ENCODE measurements around the gene TOM1L2. TPM values are rescaled to one million over a fixed set of nuclear protein-coding genes. Genes with fewer than 3 reads are reported as not detected.
A peak's percentile ranks its signal among the peaks of the same experiment; 100 is the strongest.

The TOM1L2 gene
- total and polyA plus RNA-seq, 2 of the 4 experiments (the other 2 are of a cell fraction) = 34.4 to 51.7 TPM

GRCh38 chr17:17934806-17935205, 37.4 kb downstream of the TOM1L2 start:
- dilution Hi-C loops (cut with HindIII; ENCODE audit: low sequenced_read_pairs, unreplicated experiment) (no loop called here), in situ Hi-C loops (cut with MboI; ENCODE audit: low sequenced_read_pairs) (no loop called here), intact Hi-C loops (cut with micrococcal nuclease) (loop anchor here (2.0 kb wide), 1 partner anchor 14 kb away; no protein-coding TSS in a partner anchor)
- Histone ChIP-seq H2BK120ac (ENCODE audit: low read depth, low read length) (peak overlapping the region; percentile 16; the same call in 1 of the 2 replicates), H2AFZ (replicated peaks; ENCODE audit: low read length, poor library complexity) (no peak overlapping the region), H3K14ac (replicated peaks; ENCODE audit: low read depth, low read length) (0 out of 2 replicates have a peak overlapping the region, but pooled peaks have one; percentile 26), H4K5ac (ENCODE audit: low read depth, low read length) (no peak overlapping the region), H3K9me1 (ENCODE audit: insufficient read depth, low read length) (peaks cover 39% of the 10 kb centered on the region), H4K91ac (ENCODE audit: insufficient read depth, low read depth, low read length) (no peak overlapping the region; the same call in 1 of the 2 replicates), H3K9me3 (ENCODE audit: control insufficient read depth, insufficient read depth, low read length) (no peaks in the 10 kb centered on the region), H2BK20ac (ENCODE audit: low read depth, low read length) (no peak overlapping the region), H3K18ac (ENCODE audit: low read depth, low read length) (no peak overlapping the region), H3K4me3 (ENCODE audit: insufficient read depth, low read depth, low read length) (no peak overlapping the region), H4K20me1 (ENCODE audit: insufficient read depth, low read length) (peaks cover 18% of the 10 kb centered on the region; the same call in 1 of the 2 replicates), H3K79me1 (ENCODE audit: low read depth in 1 of 2, low read length in 2 of 2) (peaks cover 36 to 76% of the 10 kb centered on the region in 2 experiments), H4K8ac (ENCODE audit: low read depth in 2 of 2, low read length in 2 of 2) (no peak overlapping the region), H2BK5ac (ENCODE audit: low read depth, low read length, poor library complexity, severe bottlenecking) (no peak overlapping the region), H3K4me2 (ENCODE audit: low read depth, low read length) (no peak overlapping the region), H3K4me1 (ENCODE audit: control insufficient read depth, insufficient read depth, low read length) (peaks cover 24% of the 10 kb centered on the region), H3K23ac (ENCODE audit: low read depth, low read length) (no peak overlapping the region), H3K9ac (ENCODE audit: low read depth, low read length) (no peak overlapping the region), H3K27ac (ENCODE audit: insufficient read depth, low read length) (no peak overlapping the region), H3K27me3 (ENCODE audit: control insufficient read depth, insufficient read depth, low read length) (no peaks in the 10 kb centered on the region), H2AK5ac (ENCODE audit: low read depth, low read length) (peak overlapping the region; percentile 73; the same call in 1 of the 2 replicates), H3K4ac (ENCODE audit: low read depth, low read length) (peak overlapping the region; percentile 62; the same call in 1 of the 2 replicates), H3K56ac (ENCODE audit: extremely low read depth, insufficient read depth, low read length) (no peak overlapping the region), H2BK15ac (ENCODE audit: low read depth, low read length) (no peak overlapping the region), H3K36me3 (ENCODE audit: control insufficient read depth, insufficient read depth, low read length) (no peaks in the 10 kb centered on the region), H2AK9ac (replicated peaks; ENCODE audit: low read depth, low read length, poor library complexity) (no peak overlapping the region)
- TF ChIP-seq CEBPB (IDR thresholded peaks at IDR 0.05; ENCODE audit: low read depth, low read length) (no peak), USF2 (IDR thresholded peaks at IDR 0.05; ENCODE audit: low read depth, low read length) (no peak), FOS (IDR thresholded peaks at IDR 0.05; ENCODE audit: low read depth, low read length) (no peak), CHD1 (IDR thresholded peaks at IDR 0.05; ENCODE audit: low read depth, low read length) (no peak), BHLHE40 (IDR thresholded peaks at IDR 0.05; ENCODE audit: low read depth, low read length) (no peak), MAFK (IDR thresholded peaks at IDR 0.05; ENCODE audit: low read depth, low read length) (no peak), RCOR1 (IDR thresholded peaks at IDR 0.05; ENCODE audit: insufficient replicate concordance, low read length) (no peak), SMC3 (IDR thresholded peaks at IDR 0.05; ENCODE audit: low read depth, low read length) (no peak), CTCF (conservative IDR thresholded peaks at IDR 0.05; ENCODE audit: low read depth, low read length) (no peak), NFE2L2 (IDR thresholded peaks at IDR 0.05; ENCODE audit: low read depth, low read length) (no peak), MXI1 (IDR thresholded peaks at IDR 0.05; ENCODE audit: borderline replicate concordance, low read depth, low read length) (no peak), RAD21 (IDR thresholded peaks at IDR 0.05; ENCODE audit: low read length) (no peak), RFX5 (IDR thresholded peaks at IDR 0.05; ENCODE audit: low read depth, low read length) (no peak), POLR2A (IDR thresholded peaks at IDR 0.05; ENCODE audit: low read depth, low read length) (no peak), MAZ (IDR thresholded peaks at IDR 0.05; ENCODE audit: borderline replicate concordance, low read depth, low read length) (no peak), ELK1 (IDR thresholded peaks at IDR 0.05; ENCODE audit: borderline replicate concordance, low read depth, low read length) (no peak)
- ATAC-seq (ENCODE audit: low read depth) (no peak), DNase-seq (no peak)
- BruUV-seq (replicated peaks) = no TSS peak
- ChIA-PET CTCF (interaction anchor here (1.3 kb wide), 1 partner anchor 26 kb away, joined by 4 read pairs; no protein-coding TSS in a partner anchor), POLR2A (ENCODE audit: unreplicated experiment) (no interaction called here)
- WGBS, 2 experiments (ENCODE audit: extremely low coverage in 2 of 2, insufficient read length in 1 of 2) = no CpG with 5 or more reads among the region's 3 CpGs

Measured in IMR-90 (cell line).